Measurements from ENCODE around the gene RANBP17. TPM values are rescaled to one million over a fixed set of nuclear protein-coding genes. Genes with fewer than 3 reads are reported as not detected.

Gene RANBP17
- total and polyA plus RNA-seq, 2 of the 4 experiments (the other 2 are of a cell fraction): 8.2 to 29.0 TPM

GRCh38 chr5:171268700-171269620, 407.1 kb downstream of the RANBP17 start:
- peak overlapping the region; percentile 20 to 48; a peak in 3 of 4 replicates for H4K8ac ChIP-seq (ENCODE audit: low read depth in 2 of 2, low read length in 2 of 2)
- H2BK15ac ChIP-seq (ENCODE audit: low read depth, low read length): 0 out of 3 replicates have a peak overlapping the region, but pooled peaks have one; percentile 12
- H3K18ac ChIP-seq (ENCODE audit: low read depth, low read length): peak overlapping the region; percentile 8; the same call in 1 of the 2 replicates
- no peaks in the 10 kb centered on the region for H3K27me3 ChIP-seq (ENCODE audit: control insufficient read depth, insufficient read depth, low read length)
- no peaks in the 10 kb centered on the region for H4K20me1 ChIP-seq (ENCODE audit: insufficient read depth, low read length)
- ChIA-PET POLR2A (ENCODE audit: unreplicated experiment) (no interaction called here), CTCF (interaction anchor here (1.3 kb wide), 1 partner anchor 74 kb away, joined by 4 read pairs; no protein-coding TSS in a partner anchor)
- H3K79me1 ChIP-seq (ENCODE audit: low read depth in 1 of 2, low read length in 2 of 2): no peaks in the 10 kb centered on the region
- peak; percentile 8; the same call in 1 of the 2 replicates for ATAC-seq (ENCODE audit: low read depth)
- dilution Hi-C loops (cut with HindIII; ENCODE audit: low sequenced_read_pairs, unreplicated experiment): no loop called here
- intact Hi-C loops (cut with micrococcal nuclease): loop anchor here (5.0 kb wide), 1 partner anchor 37 kb away; no protein-coding TSS in a partner anchor
- no peak overlapping the region for H2AFZ ChIP-seq (replicated peaks; ENCODE audit: low read length, poor library complexity)
- no peaks in the 10 kb centered on the region for H3K9me3 ChIP-seq (ENCODE audit: control insufficient read depth, insufficient read depth, low read length)
- H4K5ac ChIP-seq (ENCODE audit: low read depth, low read length): peak overlapping the region; percentile 8; the same call in 1 of the 2 replicates
- H3K4me3 ChIP-seq (ENCODE audit: insufficient read depth, low read depth, low read length): no peak overlapping the region
- WGBS, 2 experiments (ENCODE audit: extremely low coverage in 2 of 2, insufficient read length in 1 of 2): 100% methylated on average over 1 of the region's 7 CpGs; no CpG with 5 or more reads in 1 of the 2 experiments
- peak overlapping the region; percentile 49 for H3K4ac ChIP-seq (ENCODE audit: low read depth, low read length)
- H2BK120ac ChIP-seq (ENCODE audit: low read depth, low read length): peak overlapping the region; percentile 71
- no peak overlapping the region for H2AK9ac ChIP-seq (replicated peaks; ENCODE audit: low read depth, low read length, poor library complexity)
- peaks cover 2% of the 10 kb centered on the region; the same call in 1 of the 2 replicates for H3K36me3 ChIP-seq (ENCODE audit: control insufficient read depth, insufficient read depth, low read length)
- H3K4me2 ChIP-seq (ENCODE audit: low read depth, low read length): 0 out of 2 replicates have a peak overlapping the region, but pooled peaks have one; percentile 13
- peak overlapping the region; percentile 81; the same call in 1 of the 2 replicates for H3K56ac ChIP-seq (ENCODE audit: extremely low read depth, insufficient read depth, low read length)
- in situ Hi-C loops (cut with MboI; ENCODE audit: low sequenced_read_pairs): no loop called here
- peaks cover 5% of the 10 kb centered on the region; the same call in 1 of the 2 replicates for H3K4me1 ChIP-seq (ENCODE audit: control insufficient read depth, insufficient read depth, low read length)
- no peaks in the 10 kb centered on the region for H3K9me1 ChIP-seq (ENCODE audit: insufficient read depth, low read length)
- H3K9ac ChIP-seq (ENCODE audit: low read depth, low read length): no peak overlapping the region
- peak overlapping the region; percentile 21; the same call in 1 of the 2 replicates for H2AK5ac ChIP-seq (ENCODE audit: low read depth, low read length)
- TF ChIP-seq SMC3 (IDR thresholded peaks at IDR 0.05; ENCODE audit: low read depth, low read length): no peak
- TF ChIP-seq MXI1 (IDR thresholded peaks at IDR 0.05; ENCODE audit: borderline replicate concordance, low read depth, low read length): no peak
- TF ChIP-seq, protein P1, sequence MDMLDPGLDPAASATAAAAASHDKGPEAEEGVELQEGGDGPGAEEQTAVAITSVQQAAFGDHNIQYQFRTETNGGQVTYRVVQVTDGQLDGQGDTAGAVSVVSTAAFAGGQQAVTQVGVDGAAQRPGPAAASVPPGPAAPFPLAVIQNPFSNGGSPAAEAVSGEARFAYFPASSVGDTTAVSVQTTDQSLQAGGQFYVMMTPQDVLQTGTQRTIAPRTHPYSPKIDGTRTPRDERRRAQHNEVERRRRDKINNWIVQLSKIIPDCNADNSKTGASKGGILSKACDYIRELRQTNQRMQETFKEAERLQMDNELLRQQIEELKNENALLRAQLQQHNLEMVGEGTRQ (IDR thresholded peaks at IDR 0.05; ENCODE audit: low read depth, low read length): no peak
- TF ChIP-seq FOS (IDR thresholded peaks at IDR 0.05; ENCODE audit: low read depth, low read length): no peak
- TF ChIP-seq MAZ (IDR thresholded peaks at IDR 0.05; ENCODE audit: borderline replicate concordance, low read depth, low read length): no peak
- TF ChIP-seq RAD21 (IDR thresholded peaks at IDR 0.05; ENCODE audit: low read length): no peak
- TF ChIP-seq CTCF (conservative IDR thresholded peaks at IDR 0.05; ENCODE audit: low read depth, low read length): no peak
- no peak for TF ChIP-seq NFE2L2 (IDR thresholded peaks at IDR 0.05; ENCODE audit: low read depth, low read length)
- BruUV-seq (replicated peaks): no TSS peak
- H3K14ac ChIP-seq (replicated peaks; ENCODE audit: low read depth, low read length): peak overlapping the region; percentile 46; the same call in 1 of the 2 replicates
- peak overlapping the region; percentile 78 for H2BK20ac ChIP-seq (ENCODE audit: low read depth, low read length)
- DNase-seq: no peak
- H4K91ac ChIP-seq (ENCODE audit: insufficient read depth, low read depth, low read length): peak overlapping the region; percentile 71
- peak overlapping the region; percentile 41; the same call in 1 of the 2 replicates for H3K27ac ChIP-seq (ENCODE audit: insufficient read depth, low read length)
- H3K23ac ChIP-seq (ENCODE audit: low read depth, low read length): peak overlapping the region; percentile 36; the same call in 1 of the 2 replicates
- H2BK5ac ChIP-seq (ENCODE audit: low read depth, low read length, poor library complexity, severe bottlenecking): peak overlapping the region; percentile 71

All from IMR-90 (cell line).